GM23338 (cell line): ENCODE data around the gene P2RY6. TPM values are rescaled to one million over a fixed set of nuclear protein-coding genes. Genes with fewer than 3 reads are reported as not detected.

Experiments used
- ATAC-seq: fragments of 200-7000 bp; cut with Tn5 transposase; 3 replicates; pipeline ENCODE4 v1.9.1; 2020
- DNase-seq: peaks from one replicate; pipeline ENCODE4 v3.0.0-alpha.2; 2015; ENCODE audit warnings: low spot score
- H2AFZ ChIP-seq: fragments of 200-600 bp; sonication (generic); 2 replicates; pipeline ENCODE4 v1.8.0; 2016; ENCODE audit warnings: antibody characterized with exemption, mild to moderate bottlenecking, moderate library complexity
- H3F3A ChIP-seq: fragments of 200-600 bp; sonication (generic); replicated peaks from 2 replicates; pipeline ENCODE4 v1.8.0; 2017; ENCODE audit warnings: antibody characterized with exemption, mixed run types, low read depth
- H3K27ac ChIP-seq: fragments of 200-600 bp; sonication (generic); 2 replicates; pipeline ENCODE4 v1.6.1; 2016; ENCODE audit warnings: low read depth
- H3K27me3 ChIP-seq: fragments of 200-600 bp; sonication (generic); 2 replicates; pipeline ENCODE4 v1.8.0; 2016; ENCODE audit warnings: mild to moderate bottlenecking, mixed run types, moderate library complexity; ENCODE audit not compliant: insufficient read depth
- H3K36me3 ChIP-seq: fragments of 200-600 bp; sonication (generic); 2 replicates; pipeline ENCODE4 v1.8.0; 2016; ENCODE audit warnings: mild to moderate bottlenecking; ENCODE audit not compliant: insufficient read depth
- H3K4me1 ChIP-seq: fragments of 200-600 bp; sonication (generic); 2 replicates; pipeline ENCODE4 v1.8.0; 2016; ENCODE audit warnings: mild to moderate bottlenecking, moderate library complexity; ENCODE audit not compliant: insufficient read depth
- H3K4me2 ChIP-seq: fragments of 200-600 bp; sonication (generic); 2 replicates; pipeline ENCODE4 v1.7.1; 2017; ENCODE audit warnings: mixed run types
- H3K4me3 ChIP-seq: fragments of 200-600 bp; sonication (generic); 2 replicates; pipeline ENCODE4 v1.6.1; 2016; ENCODE audit warnings: mixed run types
- H3K79me2 ChIP-seq: fragments of 200-600 bp; sonication (generic); replicated peaks from 2 replicates; pipeline ENCODE4 v1.8.0; 2017; ENCODE audit warnings: mild to moderate bottlenecking; ENCODE audit not compliant: insufficient read depth
- H3K9me2 ChIP-seq: fragments of 200-600 bp; sonication (generic); 2 replicates; pipeline ENCODE4 v1.8.0; 2017; ENCODE audit not compliant: insufficient read depth
- H4K20me1 ChIP-seq: fragments of 200-600 bp; sonication (generic); replicated peaks from 2 replicates; pipeline ENCODE4 v1.8.0; 2017; ENCODE audit warnings: mild to moderate bottlenecking; ENCODE audit not compliant: insufficient read depth
- H3K27ac Mint-ChIP-seq: 2 replicates; pipeline ENCODE4 v1.8.0; 2020; ENCODE audit warnings: inconsistent platforms, mild to moderate bottlenecking, moderate library complexity, mixed read lengths
- H3K27me3 Mint-ChIP-seq: 3 replicates; pipeline ENCODE4 v1.8.0; 2022; ENCODE audit warnings: low read depth, mild to moderate bottlenecking, moderate library complexity, mixed read lengths, inconsistent platforms; ENCODE audit not compliant: insufficient read depth, poor library complexity
- H3K36me3 Mint-ChIP-seq: 3 replicates; pipeline ENCODE4 v1.8.0; 2021; ENCODE audit warnings: low read depth, mild to moderate bottlenecking, inconsistent platforms, moderate library complexity, mixed read lengths
- H3K4me1 Mint-ChIP-seq: 3 replicates; pipeline ENCODE4 v1.8.0; 2020; ENCODE audit warnings: mild to moderate bottlenecking, inconsistent platforms, mixed read lengths
- H3K4me3 Mint-ChIP-seq: 3 replicates; pipeline ENCODE4 v1.8.0; 2021; ENCODE audit warnings: moderate library complexity, mild to moderate bottlenecking, inconsistent platforms, mixed read lengths
- H3K9me3 Mint-ChIP-seq: 3 replicates; pipeline ENCODE4 v1.8.0; 2020; ENCODE audit warnings: moderate library complexity, mild to moderate bottlenecking, inconsistent platforms, mixed read lengths
- CREB1 ChIP-seq: fragments of 250-450 bp; sonication (Bioruptor Pico); IDR thresholded peaks from 2 replicates; pipeline ENCODE4 v1.5.0; 2020; ENCODE audit warnings: low read depth, mild to moderate bottlenecking, moderate library complexity
- EZH2 ChIP-seq: fragments of 200-600 bp; sonication (generic); IDR thresholded peaks from one replicate; pipeline ENCODE4 v1.8.0; 2017; ENCODE audit warnings: antibody characterized with exemption, mild to moderate bottlenecking, low read depth; ENCODE audit not compliant: unreplicated experiment
- EZH2phosphoT487 ChIP-seq: fragments of 200-600 bp; sonication (generic); IDR thresholded peaks from one replicate; pipeline ENCODE4 v1.8.1; 2018; ENCODE audit warnings: antibody characterized with exemption; ENCODE audit not compliant: unreplicated experiment
- POLR2AphosphoS5 ChIP-seq: IDR thresholded peaks from 2 replicates; pipeline ENCODE4 v1.6.1; 2016; ENCODE audit warnings: antibody characterized with exemption, low read depth
- STAT1 ChIP-seq: IDR thresholded peaks from one replicate; pipeline ENCODE4 v1.6.1; 2016; ENCODE audit warnings: antibody characterized with exemption; ENCODE audit not compliant: unreplicated experiment
- ZNF331 ChIP-seq: fragments of 250-450 bp; sonication (Bioruptor Pico); IDR thresholded peaks from 2 replicates; pipeline ENCODE4 v1.5.0; 2020; ENCODE audit warnings: low read depth, mild to moderate bottlenecking, moderate library complexity
- polyA plus RNA-seq: library from polyadenylated mRNA; unstranded; fragments of >200 nt; fragmentation: Nextera tagmentation; extraction: Ambion mirVana; gene quantifications from 2 replicates; pipeline ENCODE4 v1.2.1, GENCODE V29; 2016
- total RNA-seq: library from RNA; depleted of rRNA; stranded (reverse); fragments of >200 nt; shearing (Covaris generic); gene quantifications from 2 replicates; pipeline ENCODE4 v1.2.3, GENCODE V29; 2014
- TF ChIP-seq, protein P1 (sequence below), 2 experiments: fragments of 200-600 bp in 1 of 2; sonication (generic) in 1 of 2; conservative IDR thresholded peaks; 2 replicates each; pipeline versions ENCODE4 v1.5.1 to v1.6.1; 2016 to 2017; ENCODE audit warnings: antibody characterized with exemption in 2 of 2, low read depth in 2 of 2, mild to moderate bottlenecking in 2 of 2, moderate library complexity in 1 of 2
- TF ChIP-seq, protein P2 (sequence below): IDR thresholded peaks from 2 replicates; pipeline ENCODE4 v1.6.1; 2016; ENCODE audit warnings: antibody characterized with exemption

Gene P2RY6
- total and polyA plus RNA-seq, 2 experiments from 2014 or later, result not detected

DNA sequence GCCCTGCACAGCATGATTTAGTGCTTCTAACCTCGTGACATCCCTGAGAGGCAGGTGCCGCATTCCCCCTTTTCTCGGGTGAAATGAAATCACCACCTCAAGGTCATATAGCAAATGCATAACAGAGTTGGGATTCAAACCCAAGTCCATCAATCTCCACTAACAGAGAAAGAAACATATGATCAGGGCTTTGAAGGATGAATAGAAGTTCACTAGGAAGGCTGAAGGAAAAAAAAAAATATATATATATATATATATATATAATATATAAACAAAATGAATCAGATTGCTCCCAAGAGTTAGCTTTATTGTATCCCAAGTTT, 23.8 kb downstream of the P2RY6 start:
- Mint-ChIP-seq H3K36me3 (no peaks in the 10 kb centered on the region), H3K4me3 (no peak overlapping the region), H3K9me3 (no peaks in the 10 kb centered on the region; the same call in 2 of the 3 replicates), H3K27me3 (peaks cover 33% of the 10 kb centered on the region), H3K4me1 (peaks cover 14% of the 10 kb centered on the region), H3K27ac (no peak overlapping the region)
- no peaks in the 10 kb centered on the region for H3K9me2 ChIP-seq
- no peak overlapping the region for H2AFZ ChIP-seq
- DNase-seq (no peak), ATAC-seq (no peak)
- H3K4me1 ChIP-seq, result no peaks in the 10 kb centered on the region
- H3K27ac ChIP-seq, result no peak overlapping the region
- H3K27me3 ChIP-seq, result peaks cover 5% of the 10 kb centered on the region; the same call in 1 of the 2 replicates
- H3F3A ChIP-seq, result no peaks in the 10 kb centered on the region
- H3K36me3 ChIP-seq, result no peaks in the 10 kb centered on the region
- H3K4me2 ChIP-seq, result no peak overlapping the region
- 0 out of 2 replicates have a peak, but pooled peaks cover 4% of the 10 kb centered on the region for H4K20me1 ChIP-seq
- no peak overlapping the region for H3K4me3 ChIP-seq
- no peaks in the 10 kb centered on the region for H3K79me2 ChIP-seq
- TF ChIP-seq CREB1 (CRISPR knock-in tag), result no peak

- peaks cover 33% of the 10 kb centered on the region for H3K27me3 Mint-ChIP-seq
- TF ChIP-seq STAT1, result no peak
- TF ChIP-seq, protein P1, sequence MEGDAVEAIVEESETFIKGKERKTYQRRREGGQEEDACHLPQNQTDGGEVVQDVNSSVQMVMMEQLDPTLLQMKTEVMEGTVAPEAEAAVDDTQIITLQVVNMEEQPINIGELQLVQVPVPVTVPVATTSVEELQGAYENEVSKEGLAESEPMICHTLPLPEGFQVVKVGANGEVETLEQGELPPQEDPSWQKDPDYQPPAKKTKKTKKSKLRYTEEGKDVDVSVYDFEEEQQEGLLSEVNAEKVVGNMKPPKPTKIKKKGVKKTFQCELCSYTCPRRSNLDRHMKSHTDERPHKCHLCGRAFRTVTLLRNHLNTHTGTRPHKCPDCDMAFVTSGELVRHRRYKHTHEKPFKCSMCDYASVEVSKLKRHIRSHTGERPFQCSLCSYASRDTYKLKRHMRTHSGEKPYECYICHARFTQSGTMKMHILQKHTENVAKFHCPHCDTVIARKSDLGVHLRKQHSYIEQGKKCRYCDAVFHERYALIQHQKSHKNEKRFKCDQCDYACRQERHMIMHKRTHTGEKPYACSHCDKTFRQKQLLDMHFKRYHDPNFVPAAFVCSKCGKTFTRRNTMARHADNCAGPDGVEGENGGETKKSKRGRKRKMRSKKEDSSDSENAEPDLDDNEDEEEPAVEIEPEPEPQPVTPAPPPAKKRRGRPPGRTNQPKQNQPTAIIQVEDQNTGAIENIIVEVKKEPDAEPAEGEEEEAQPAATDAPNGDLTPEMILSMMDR (conservative IDR thresholded peaks at IDR 0.05; ENCODE audit: low read depth in 2 of 2), result no peak
- TF ChIP-seq CREB1 (CRISPR knock-in tag), result no peak
- TF ChIP-seq POLR2AphosphoS5, result no peak
- no peak for TF ChIP-seq EZH2phosphoT487
- TF ChIP-seq ZNF331, result no peak
- TF ChIP-seq, protein P2, sequence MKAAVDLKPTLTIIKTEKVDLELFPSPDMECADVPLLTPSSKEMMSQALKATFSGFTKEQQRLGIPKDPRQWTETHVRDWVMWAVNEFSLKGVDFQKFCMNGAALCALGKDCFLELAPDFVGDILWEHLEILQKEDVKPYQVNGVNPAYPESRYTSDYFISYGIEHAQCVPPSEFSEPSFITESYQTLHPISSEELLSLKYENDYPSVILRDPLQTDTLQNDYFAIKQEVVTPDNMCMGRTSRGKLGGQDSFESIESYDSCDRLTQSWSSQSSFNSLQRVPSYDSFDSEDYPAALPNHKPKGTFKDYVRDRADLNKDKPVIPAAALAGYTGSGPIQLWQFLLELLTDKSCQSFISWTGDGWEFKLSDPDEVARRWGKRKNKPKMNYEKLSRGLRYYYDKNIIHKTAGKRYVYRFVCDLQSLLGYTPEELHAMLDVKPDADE, result no peak
- TF ChIP-seq EZH2, result no peak
- no peak overlapping the region for H3K4me3 Mint-ChIP-seq
- Histone ChIP-seq H3K9me2 (no peaks in the 10 kb centered on the region), H3K4me3 (no peak overlapping the region), H3K4me1 (no peaks in the 10 kb centered on the region), H3F3A (no peaks in the 10 kb centered on the region), H2AFZ (no peak overlapping the region), H3K36me3 (no peaks in the 10 kb centered on the region), H3K27me3 (peaks cover 5% of the 10 kb centered on the region; the same call in 1 of the 2 replicates), H3K4me2 (no peak overlapping the region), H3K27ac (no peak overlapping the region), H4K20me1 (0 out of 2 replicates have a peak, but pooled peaks cover 4% of the 10 kb centered on the region), H3K79me2 (no peaks in the 10 kb centered on the region)
- H3K9me3 Mint-ChIP-seq, result no peaks in the 10 kb centered on the region; the same call in 2 of the 3 replicates
- peaks cover 14% of the 10 kb centered on the region for H3K4me1 Mint-ChIP-seq
- no peaks in the 10 kb centered on the region for H3K36me3 Mint-ChIP-seq
- no peak for ATAC-seq
- H3K27ac Mint-ChIP-seq, result no peak overlapping the region
- DNase-seq, result no peak
These were observed 24.5 kb downstream of the P2RY6 start for GRCh38 chr11:73296501-73297230.
